RWPE1 (cell line): Measurements from ENCODE around the gene MAP7D1.

Source experiments
- CTCF ChIA-PET: fragments of 350-600 bp; sonication (Branson Sonifier 250); formaldehyde crosslinking; extraction: SDS; loops from one replicate; lab custom pipeline; 2021; lab: Yijun Ruan, JAX
- POLR2A ChIA-PET: fragments of 400-600 bp; formaldehyde crosslinking; extraction: SDS; loops from one replicate; lab custom pipeline; 2020; ENCODE audit warnings: antibody characterized with exemption; ENCODE audit not compliant: low non-redundant PET; lab: Yijun Ruan, JAX
- DNase-seq: peaks from one replicate; pipeline ENCODE4 v3.0.0; 2012; ENCODE audit warnings: low spot score
- H3K27ac ChIP-seq: fragments of 450-650 bp; 2 replicates; pipeline ENCODE4 v1.5.1; 2017
- TF ChIP-seq, protein P1 (sequence below): fragments of 450-650 bp; conservative IDR thresholded peaks from 2 replicates; pipeline ENCODE4 v1.5.1; 2017; ENCODE audit warnings: low read depth, mild to moderate bottlenecking

Gene MAP7D1

GRCh38 chr1:36137776-36138175 is 18.2 kb upstream of the MAP7D1 start:
- ChIA-PET POLR2A (no interaction called here), CTCF (no interaction called here)
- H3K27ac ChIP-seq: no peak overlapping the region; the same call in 1 of the 2 replicates
- TF ChIP-seq, protein P1, sequence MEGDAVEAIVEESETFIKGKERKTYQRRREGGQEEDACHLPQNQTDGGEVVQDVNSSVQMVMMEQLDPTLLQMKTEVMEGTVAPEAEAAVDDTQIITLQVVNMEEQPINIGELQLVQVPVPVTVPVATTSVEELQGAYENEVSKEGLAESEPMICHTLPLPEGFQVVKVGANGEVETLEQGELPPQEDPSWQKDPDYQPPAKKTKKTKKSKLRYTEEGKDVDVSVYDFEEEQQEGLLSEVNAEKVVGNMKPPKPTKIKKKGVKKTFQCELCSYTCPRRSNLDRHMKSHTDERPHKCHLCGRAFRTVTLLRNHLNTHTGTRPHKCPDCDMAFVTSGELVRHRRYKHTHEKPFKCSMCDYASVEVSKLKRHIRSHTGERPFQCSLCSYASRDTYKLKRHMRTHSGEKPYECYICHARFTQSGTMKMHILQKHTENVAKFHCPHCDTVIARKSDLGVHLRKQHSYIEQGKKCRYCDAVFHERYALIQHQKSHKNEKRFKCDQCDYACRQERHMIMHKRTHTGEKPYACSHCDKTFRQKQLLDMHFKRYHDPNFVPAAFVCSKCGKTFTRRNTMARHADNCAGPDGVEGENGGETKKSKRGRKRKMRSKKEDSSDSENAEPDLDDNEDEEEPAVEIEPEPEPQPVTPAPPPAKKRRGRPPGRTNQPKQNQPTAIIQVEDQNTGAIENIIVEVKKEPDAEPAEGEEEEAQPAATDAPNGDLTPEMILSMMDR: no peak
- DNase-seq: no peak

GRCh38 chr1:36139521-36139920 is 16.4 kb upstream of the MAP7D1 start:
- TF ChIP-seq, protein P1: no peak
- ChIA-PET POLR2A (no interaction called here), CTCF (no interaction called here)
- H3K27ac ChIP-seq: no peak overlapping the region
- DNase-seq: no peak

- CTCF ChIA-PET: interaction anchor here (0.6 kb wide), 2 partner anchors 165 to 308 kb away, joined by 4 read pairs; partner anchors contain the start of gene OSCP1
Observed at GRCh38 chr1:36142121-36142520, 13.8 kb upstream of the MAP7D1 start.

DNA sequence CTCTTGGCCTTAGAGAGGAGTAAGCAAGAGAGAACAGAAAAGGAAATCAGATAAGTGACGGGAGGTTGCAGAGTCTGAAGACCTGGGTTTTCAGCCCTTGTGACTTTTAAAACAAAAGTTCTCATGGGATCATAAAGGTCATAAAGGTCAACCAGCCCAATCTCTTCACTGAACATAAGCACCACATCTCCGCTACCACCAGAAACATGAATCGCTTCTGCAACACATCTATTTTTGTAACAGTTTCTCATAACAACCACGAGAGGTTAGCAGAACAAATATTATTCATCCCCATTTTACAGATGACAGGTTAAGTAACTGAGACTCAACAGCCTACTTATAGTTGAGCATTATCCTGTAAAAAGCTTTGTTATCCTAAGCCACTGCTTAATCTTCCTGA is 12.5 kb upstream of the MAP7D1 start:
- TF ChIP-seq, protein P1: no peak
- POLR2A ChIA-PET: interaction anchor here (0.6 kb wide), 1 partner anchor 68 kb away, joined by 9 read pairs; no protein-coding TSS in a partner anchor
- CTCF ChIA-PET: no interaction called here
- H3K27ac ChIP-seq: no peak overlapping the region
- no peak for DNase-seq

More at GRCh38 chr1:36142121-36142520, 13.8 kb upstream of the MAP7D1 start:
- POLR2A ChIA-PET: no interaction called here
- H3K27ac ChIP-seq: no peak overlapping the region
- TF ChIP-seq, protein P1: no peak
- DNase-seq: no peak

DNA sequence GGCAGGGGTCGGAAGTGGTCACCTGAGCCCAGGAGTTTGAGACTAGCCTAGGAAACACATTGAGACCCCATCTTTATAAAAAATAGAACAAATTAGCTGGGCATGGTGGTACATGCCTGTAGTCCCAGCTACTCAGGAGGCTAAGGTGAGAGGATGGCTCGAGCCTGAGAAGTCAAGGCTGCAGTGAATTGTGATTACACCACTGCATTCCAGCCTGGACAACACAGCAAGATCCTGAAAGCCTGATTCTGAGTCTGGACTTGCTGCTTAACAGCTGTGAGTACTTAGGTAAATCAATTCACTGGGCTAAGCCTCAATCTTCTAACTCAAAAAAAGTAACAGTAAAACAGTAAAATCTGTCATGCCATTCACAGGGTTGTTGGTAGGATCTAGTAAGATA is 11.5 kb upstream of the MAP7D1 start:
- H3K27ac ChIP-seq: no peak overlapping the region
- ChIA-PET CTCF (no interaction called here), POLR2A (no interaction called here)
- TF ChIP-seq, protein P1: no peak
- no peak for DNase-seq

- peak overlapping the region; percentile 99 for H3K27ac ChIP-seq
- ChIA-PET CTCF (interaction anchor here (0.5 to 2.9 kb wide), 27 partner anchors 11 to 367 kb away, joined by 3 to 33 read pairs (median 4); no protein-coding TSS in a partner anchor), POLR2A (interaction anchor here (1.2 to 1.6 kb wide), 2 partner anchors 63 to 96 kb away, joined by 4 read pairs; no protein-coding TSS in a partner anchor)
- TF ChIP-seq, protein P1: no peak
- DNase-seq: no peak
Observed at GRCh38 chr1:36148821-36149236, 7.1 kb upstream of the MAP7D1 start.
